Activated CD4-positive, alpha-beta T cell treated with anti-CD3 and anti-CD28 coated beads, Interleukin-2, amount 10 ng/mL, durations not matched to agents 7 days and 5 days (primary cell): ENCODE measurements around the gene TAS2R41. TPM values are rescaled to one million over a fixed set of nuclear protein-coding genes. Genes with fewer than 3 reads are reported as not detected.
"Not testable (repeated sequence)": the region's sequence is repeated elsewhere in the genome, so short reads cannot be mapped to it uniquely, and the experiment has no call there.

Experiments
- CTCF ChIA-PET: fragments of 350-600 bp; sonication (Branson Sonifier 250); formaldehyde crosslinking; loops from one replicate; lab custom pipeline; 2021; ENCODE audit warnings: antibody characterized with exemption; lab: Charles Lee
- POLR2A ChIA-PET: fragments of 350-600 bp; sonication (Branson Sonifier 250); formaldehyde crosslinking; loops from one replicate; lab custom pipeline; 2021; ENCODE audit warnings: antibody characterized with exemption; lab: Charles Lee
- DNase-seq: peaks from one replicate; pipeline ENCODE4 v3.0.0-alpha.2; 2020
- H3K27ac Mint-ChIP-seq: one replicate; pipeline ENCODE4 v1.8.0; 2021; ENCODE audit warnings: mild to moderate bottlenecking, moderate library complexity, mixed read lengths
- H3K27me3 Mint-ChIP-seq: one replicate; pipeline ENCODE4 v1.8.0; 2021; ENCODE audit warnings: mixed read lengths
- H3K36me3 Mint-ChIP-seq: one replicate; pipeline ENCODE4 v1.8.0; 2021; ENCODE audit warnings: low read depth, mixed read lengths
- H3K4me1 Mint-ChIP-seq: one replicate; pipeline ENCODE4 v1.8.0; 2021; ENCODE audit warnings: mixed read lengths
- H3K4me3 Mint-ChIP-seq: one replicate; pipeline ENCODE4 v1.8.0; 2021; ENCODE audit warnings: mild to moderate bottlenecking, moderate library complexity, mixed read lengths
- H3K9me3 Mint-ChIP-seq: one replicate; pipeline ENCODE4 v1.8.0; 2021; ENCODE audit warnings: mixed read lengths
- total RNA-seq, 2 experiments: library from RNA; stranded (reverse); gene quantifications; one replicate each; pipeline ENCODE4 v1.2.3, GENCODE V29; 2021

The TAS2R41 gene
- total RNA-seq, 2 experiments from 2014 or later, result 0.29 TPM; not detected in 1

DNA sequence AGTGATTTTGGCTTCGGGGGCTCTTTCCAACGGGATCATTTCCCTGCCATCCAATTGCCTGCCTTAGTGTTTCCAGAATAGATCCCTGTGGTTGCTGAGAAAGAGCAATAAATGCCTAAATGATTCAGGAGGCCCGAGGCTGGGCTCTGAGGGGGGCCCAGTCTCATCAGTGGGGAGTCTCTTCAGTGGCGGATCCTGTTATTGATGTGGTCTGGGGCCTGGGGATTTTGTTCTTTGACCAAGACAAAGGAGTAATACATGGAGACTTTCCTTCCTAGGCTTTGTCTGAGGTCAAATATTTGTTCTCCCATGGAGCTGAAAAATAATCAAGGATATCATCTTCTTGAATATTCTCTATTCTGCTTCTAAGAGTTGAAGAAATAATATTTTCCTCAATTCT, 40.8 kb downstream of the TAS2R41 start:
- Mint-ChIP-seq H3K4me1 (no peaks in the 10 kb centered on the region), H3K27me3 (no peaks in the 10 kb centered on the region), H3K9me3 (no peaks in the 10 kb centered on the region), H3K27ac (no peak overlapping the region), H3K4me3 (no peak overlapping the region), H3K36me3 (no peaks in the 10 kb centered on the region)
- no peak for DNase-seq
- CTCF ChIA-PET, result no interaction called here
- POLR2A ChIA-PET, result no interaction called here

DNA sequence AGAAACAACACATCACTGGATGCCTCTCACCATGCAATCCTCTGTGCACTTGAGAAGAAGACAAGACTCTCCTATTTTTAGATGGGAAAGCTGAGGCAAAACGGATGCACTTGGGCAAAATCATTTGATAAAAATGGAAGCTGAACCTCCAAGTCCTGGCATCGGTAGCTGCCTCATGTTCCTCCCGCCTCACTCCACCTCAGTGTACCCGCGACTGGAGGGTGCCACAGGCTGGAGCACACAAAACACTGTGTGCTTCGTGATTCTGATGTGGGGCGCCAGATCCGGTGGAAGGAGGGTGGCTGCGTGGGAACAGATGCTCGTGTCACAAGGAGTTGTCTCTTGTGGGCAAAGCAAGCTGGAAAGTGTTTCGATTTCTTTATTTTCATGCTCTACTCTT, 41.3 kb downstream of the TAS2R41 start:
- H3K4me3 Mint-ChIP-seq, result no peak overlapping the region
- H3K27me3 Mint-ChIP-seq, result no peaks in the 10 kb centered on the region
- H3K36me3 Mint-ChIP-seq, result no peaks in the 10 kb centered on the region
- DNase-seq, result no peak
- H3K4me1 Mint-ChIP-seq, result no peaks in the 10 kb centered on the region
- CTCF ChIA-PET, result no interaction called here
- H3K27ac Mint-ChIP-seq, result no peak overlapping the region
- POLR2A ChIA-PET, result no interaction called here
- H3K9me3 Mint-ChIP-seq, result no peaks in the 10 kb centered on the region

DNA sequence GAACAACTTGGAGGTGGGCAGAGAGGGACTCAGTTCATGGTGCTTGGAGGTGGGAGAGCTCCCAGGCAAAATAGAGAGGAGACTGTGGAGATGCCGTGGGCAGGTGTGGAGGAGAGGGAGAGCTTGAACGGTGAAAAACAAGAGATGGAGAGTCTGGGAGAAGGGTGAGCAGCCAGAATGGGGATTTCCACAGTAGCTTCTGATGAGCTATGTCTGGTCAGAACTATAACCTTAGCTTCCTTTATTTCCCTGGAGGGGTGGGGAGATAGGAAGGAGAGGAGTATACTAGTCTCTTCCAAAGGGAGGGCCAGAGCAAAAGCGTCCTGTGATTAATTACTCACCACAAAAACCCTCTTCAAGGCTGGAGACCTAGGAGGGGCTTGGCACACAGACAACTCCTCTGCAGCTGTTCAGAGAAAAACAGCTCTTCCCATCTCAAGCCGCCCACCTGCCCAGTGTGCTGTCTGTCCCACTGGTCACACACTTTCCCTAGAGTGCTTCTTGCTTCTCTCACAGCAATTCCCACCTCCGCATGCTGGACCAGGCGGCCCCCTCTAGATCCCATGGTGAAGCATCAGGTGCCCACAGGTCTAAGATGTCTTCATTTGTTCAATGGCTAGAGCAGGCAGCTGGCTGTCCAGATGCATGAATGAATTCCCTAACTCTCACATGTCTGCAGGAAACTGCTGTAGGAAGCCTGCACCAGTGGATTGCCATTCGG, 41.9 kb downstream of the TAS2R41 start:
- Mint-ChIP-seq H3K4me3 (no peak overlapping the region), H3K27me3 (no peaks in the 10 kb centered on the region), H3K9me3 (no peaks in the 10 kb centered on the region), H3K4me1 (no peaks in the 10 kb centered on the region), H3K27ac (no peak overlapping the region), H3K36me3 (no peaks in the 10 kb centered on the region)
- ChIA-PET CTCF (no interaction called here), POLR2A (no interaction called here)
- DNase-seq, result no peak

DNA sequence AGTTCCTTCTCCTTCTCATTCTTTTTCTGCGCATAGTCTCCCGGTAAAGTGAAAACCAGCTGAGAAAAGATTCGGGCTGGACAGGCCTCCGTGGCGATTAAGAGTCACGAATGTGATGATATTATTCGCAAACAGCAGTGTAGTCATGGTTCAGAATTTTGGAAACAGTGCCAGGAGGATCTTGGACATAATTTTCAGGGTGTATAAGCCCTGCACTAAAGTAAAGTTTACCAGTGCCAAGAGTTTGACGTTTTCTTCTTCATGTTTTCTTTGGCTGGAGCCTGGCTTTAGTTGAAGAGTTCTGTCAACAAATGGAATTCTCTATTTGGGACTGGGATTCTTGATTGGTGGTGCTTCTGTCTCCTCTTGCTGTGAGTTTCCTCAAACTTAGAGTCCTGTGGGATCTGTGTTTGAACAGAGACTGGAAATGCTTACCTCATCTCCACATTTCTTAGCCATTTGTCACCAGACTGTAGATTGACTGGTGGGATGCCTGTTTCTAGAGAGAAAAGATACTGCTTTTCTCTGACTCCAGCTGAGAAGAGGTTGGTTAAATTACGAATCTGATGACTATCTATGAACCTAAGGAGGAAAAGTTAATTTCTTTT, 44.7 kb downstream of the TAS2R41 start:
- H3K4me3 Mint-ChIP-seq, H3K27ac Mint-ChIP-seq, CTCF ChIA-PET, H3K4me1 Mint-ChIP-seq, H3K9me3 Mint-ChIP-seq, H3K27me3 Mint-ChIP-seq, DNase-seq, H3K36me3 Mint-ChIP-seq, POLR2A ChIA-PET: not testable (repeated sequence)

Other genes starting within 250 kb of the TAS2R41 start
- 100 to 1,000 TPM; 370 to 419 TPM for gene GSTK1, start 214.4 kb upstream of the TAS2R41 start, total RNA-seq
- under 1 TPM; 0.29 to 0.57 TPM for gene TMEM139, start 192.9 kb upstream of the TAS2R41 start, total RNA-seq
- gene CASP2, start 189.5 kb upstream of the TAS2R41 start, total RNA-seq, result 100 to 1,000 TPM; 102 to 125 TPM
- under 1 TPM in 1 of 2 experiments, not detected in 1; 0.06 TPM for gene CLCN1, start 161.8 kb upstream of the TAS2R41 start, total RNA-seq
- gene FAM131B, start 115.2 kb upstream of the TAS2R41 start, total RNA-seq, result under 1 TPM; 0.29 to 0.30 TPM
- gene ZYX, start 96.5 kb upstream of the TAS2R41 start, total RNA-seq, result 100 to 1,000 TPM; 189 TPM
- gene EPHA1, start 69.0 kb upstream of the TAS2R41 start, total RNA-seq, result 10 to 100 TPM; 10.0 to 11.4 TPM
- gene TAS2R60, start 34.4 kb upstream of the TAS2R41 start, total RNA-seq, result not detected
- gene CTAGE15, start 93.9 kb downstream of the TAS2R41 start, total RNA-seq, result under 1 TPM; 0.56 to 0.57 TPM
- gene TCAF2, start 143.1 kb downstream of the TAS2R41 start, total RNA-seq, result 10 to 100 TPM; 22.2 to 22.5 TPM